Muscle layer of colon (tissue), 2 donors: Measurements from ENCODE around the gene CCR8.
"Not testable (repeated sequence)": the region's sequence is repeated elsewhere in the genome, so short reads cannot be mapped to it uniquely, and the experiment has no call there.

Source experiments
- H3K27ac ChIP-seq: one replicate; pipeline ENCODE4 v1.7.0; 2013; ENCODE audit warnings: low read depth, mild to moderate bottlenecking, low read length, moderate library complexity
- H3K27me3 ChIP-seq, 2 donors: one replicate each; pipeline ENCODE4 v1.7.0; 2013; ENCODE audit warnings: low read length in 2 of 2, mild to moderate bottlenecking in 2 of 2; ENCODE audit not compliant: insufficient read depth in 2 of 2, control insufficient read depth in 1 of 2
- H3K36me3 ChIP-seq: one replicate; pipeline ENCODE4 v1.7.0; 2013; ENCODE audit warnings: mild to moderate bottlenecking, low read length; ENCODE audit not compliant: insufficient read depth
- H3K4me1 ChIP-seq: one replicate; pipeline ENCODE4 v1.7.0; 2013; ENCODE audit warnings: mild to moderate bottlenecking, low read length; ENCODE audit not compliant: insufficient read depth
- H3K4me3 ChIP-seq, 2 donors: one replicate each; pipeline ENCODE4 v1.7.0; 2013; ENCODE audit warnings: low read length in 2 of 2, low read depth in 1 of 2, mild to moderate bottlenecking in 1 of 2, moderate library complexity in 1 of 2
- H3K9ac ChIP-seq: one replicate; pipeline ENCODE4 v1.7.0; 2013; ENCODE audit warnings: low read length
- H3K9me3 ChIP-seq: one replicate; pipeline ENCODE4 v1.7.0; 2013; ENCODE audit warnings: mild to moderate bottlenecking, low read length
- donor health status: abdominal sarcoma.
- donor health status: Adenocarcinoma of cecum.

Gene CCR8

DNA sequence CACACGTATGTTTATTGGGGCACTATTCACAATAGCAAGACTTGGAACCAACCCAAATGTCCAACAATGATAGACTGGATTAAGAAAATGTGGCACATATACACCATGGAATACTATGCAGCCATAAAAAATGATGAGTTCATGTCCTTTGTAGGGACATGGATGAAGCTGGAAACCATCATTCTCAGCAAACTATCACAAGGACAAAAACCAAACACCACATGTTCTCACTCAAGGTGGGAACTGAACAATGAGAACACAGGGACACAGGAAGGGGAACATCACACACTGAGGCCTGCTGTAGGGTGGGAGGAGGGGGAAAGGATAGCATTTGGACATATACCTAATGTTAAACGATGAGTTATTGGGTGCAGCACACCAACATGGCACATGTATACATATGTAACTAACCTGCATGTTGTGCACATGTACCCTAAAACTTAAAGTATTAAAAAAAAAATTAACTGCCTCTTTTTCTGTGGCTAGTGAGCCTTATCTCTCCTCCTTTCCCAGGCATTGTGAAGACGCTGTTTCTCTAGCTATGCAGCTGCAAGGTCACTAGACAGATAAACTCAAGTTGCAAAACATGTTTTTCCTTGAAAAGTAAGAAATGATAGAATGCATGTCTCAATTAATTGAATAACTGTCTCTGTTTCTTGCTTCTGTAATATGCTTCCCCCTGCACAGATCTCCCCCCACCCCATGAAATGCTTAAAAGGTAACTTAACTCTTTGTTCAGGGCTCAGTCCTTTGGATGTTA, 23.8 kb downstream of the CCR8 start:
- H3K36me3 ChIP-seq, H3K9ac ChIP-seq, H3K4me1 ChIP-seq, H3K27me3 ChIP-seq, H3K27ac ChIP-seq, H3K4me3 ChIP-seq, H3K9me3 ChIP-seq: not testable (repeated sequence)

DNA sequence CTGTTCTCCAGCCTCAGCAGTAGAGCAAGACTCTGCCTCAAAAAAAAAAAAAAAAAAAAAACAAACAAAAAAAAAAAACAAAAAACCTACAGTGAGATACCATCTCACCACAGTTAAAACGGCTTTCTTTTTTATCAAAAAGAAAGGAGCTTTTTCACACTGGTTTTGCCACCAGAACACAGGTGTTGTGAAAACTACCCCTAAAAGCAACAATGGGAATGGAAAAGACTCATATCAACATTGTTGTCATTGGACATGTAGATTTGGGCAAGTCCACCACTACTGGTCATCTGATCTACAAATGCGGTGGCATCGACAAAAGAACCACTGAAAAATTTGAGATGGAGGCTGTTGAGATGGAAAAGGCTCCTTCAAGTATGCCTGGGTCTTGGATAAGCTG, 28.8 kb downstream of the CCR8 start:
- H3K27ac ChIP-seq, result no peak overlapping the region
- H3K4me1 ChIP-seq, result no peaks in the 10 kb centered on the region
- H3K27me3 ChIP-seq, result no peaks in the 10 kb centered on the region
- H3K9ac ChIP-seq, result no peak overlapping the region
- H3K4me3 ChIP-seq, result no peak overlapping the region
- H3K36me3 ChIP-seq, result no peaks in the 10 kb centered on the region
- H3K9me3 ChIP-seq, result no peaks in the 10 kb centered on the region

DNA sequence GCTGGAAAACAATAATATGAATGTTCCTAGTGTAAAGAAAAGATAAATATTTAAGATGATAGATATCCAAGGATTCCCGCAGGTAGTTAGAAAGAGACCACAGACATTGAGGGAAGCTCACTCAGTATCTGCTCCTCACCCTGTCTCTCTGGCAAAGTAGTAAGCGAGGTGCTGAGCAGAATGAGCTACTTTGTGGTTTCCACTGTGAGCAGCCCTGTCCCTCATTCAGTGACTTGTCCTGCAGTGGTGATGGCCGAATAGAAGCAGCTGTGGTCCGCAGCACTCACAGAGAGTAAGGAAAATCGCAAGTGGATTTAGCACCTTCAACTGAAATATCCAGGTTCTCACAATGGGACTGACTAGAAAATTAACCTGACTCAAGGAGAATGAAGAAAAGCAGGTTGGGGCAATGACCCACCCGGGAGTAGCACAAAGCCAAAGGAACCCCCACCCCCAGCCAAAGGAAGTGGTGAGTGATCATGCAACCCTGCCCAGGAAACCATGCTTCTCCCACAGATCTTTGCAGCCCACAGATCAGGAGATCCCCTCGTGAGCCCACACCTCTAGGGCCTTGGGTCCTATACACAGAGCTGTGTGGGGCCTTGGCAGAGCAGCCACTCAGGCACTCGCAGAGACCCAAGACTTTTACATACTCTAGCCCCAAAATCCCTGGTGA, 31.9 kb downstream of the CCR8 start:
- no peak overlapping the region for H3K27ac ChIP-seq
- H3K4me3 ChIP-seq, result no peak overlapping the region

DNA sequence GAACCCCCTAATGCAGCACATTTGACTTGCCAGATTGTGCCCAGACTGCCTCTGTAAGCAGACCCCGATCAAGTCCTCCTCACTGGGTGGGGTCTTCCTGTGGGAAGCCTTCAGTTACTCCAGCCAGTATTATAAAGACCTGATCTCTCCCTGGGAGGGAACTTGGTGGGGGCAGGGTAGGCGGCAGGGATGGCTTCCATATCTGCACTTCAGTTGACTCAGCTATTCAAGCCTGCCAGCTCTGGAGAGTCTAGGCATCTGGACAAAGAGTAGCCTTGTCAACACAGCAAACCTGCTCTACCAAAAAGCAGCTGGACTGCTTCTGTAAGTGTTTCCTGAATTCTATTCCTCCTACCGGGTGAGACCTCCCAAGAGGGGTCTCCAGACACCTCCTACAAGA, 32.7 kb downstream of the CCR8 start:
- H3K9me3 ChIP-seq, result no peaks in the 10 kb centered on the region
- H3K36me3 ChIP-seq, result no peaks in the 10 kb centered on the region
- no peak overlapping the region for H3K27ac ChIP-seq
- no peak overlapping the region for H3K4me3 ChIP-seq
- H3K4me1 ChIP-seq, result no peaks in the 10 kb centered on the region
- H3K27me3 ChIP-seq, result no peaks in the 10 kb centered on the region
- H3K9ac ChIP-seq, result no peak overlapping the region

More for the DNA sequence above, 31.9 kb downstream of the CCR8 start:
- Histone ChIP-seq H3K36me3 (no peaks in the 10 kb centered on the region), H3K9ac (no peak overlapping the region), H3K27me3 (no peaks in the 10 kb centered on the region), H3K9me3 (no peaks in the 10 kb centered on the region), H3K4me1 (no peaks in the 10 kb centered on the region)

DNA sequence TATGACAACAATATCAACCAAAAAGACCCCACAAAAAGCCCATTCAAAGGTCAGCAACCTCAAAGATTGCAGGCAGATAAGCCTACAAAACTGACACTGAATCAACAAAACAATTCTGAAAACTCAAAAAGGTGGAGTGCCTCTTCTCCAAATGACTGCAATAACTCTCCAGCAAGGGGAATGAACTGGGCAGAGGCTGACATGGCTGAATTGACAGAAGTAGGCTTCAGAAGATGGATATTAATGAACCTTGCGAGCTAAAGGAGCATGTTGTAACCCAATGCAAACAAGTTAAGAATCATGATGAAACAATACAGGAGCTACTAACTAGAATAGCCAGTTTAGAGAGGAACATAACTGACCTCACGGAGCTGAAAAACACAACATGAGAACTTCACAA, 33.3 kb downstream of the CCR8 start:
- Histone ChIP-seq H3K27ac (no peak overlapping the region), H3K4me3 (no peak overlapping the region), H3K36me3 (no peaks in the 10 kb centered on the region), H3K27me3 (no peaks in the 10 kb centered on the region), H3K4me1 (no peaks in the 10 kb centered on the region), H3K9me3 (no peaks in the 10 kb centered on the region), H3K9ac (no peak overlapping the region)

DNA sequence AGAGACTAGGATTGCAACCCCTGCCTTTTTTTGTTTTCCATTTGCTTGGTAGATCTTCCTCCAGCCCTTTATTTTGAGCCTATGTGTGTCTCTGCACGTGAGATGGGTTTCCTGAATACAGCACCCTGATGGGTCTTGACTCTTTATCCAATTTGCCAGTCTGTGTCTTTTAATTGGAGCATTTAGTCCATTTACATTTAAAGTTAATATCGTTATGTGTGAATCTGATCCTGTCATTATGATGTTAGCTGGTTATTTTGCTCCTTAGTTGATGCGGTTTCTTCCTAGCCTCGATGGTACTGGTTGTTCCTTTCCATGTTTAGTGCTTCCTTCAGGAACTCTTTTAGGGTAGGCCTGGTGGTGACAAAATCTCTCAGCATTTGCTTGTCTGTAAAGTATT, 40.9 kb downstream of the CCR8 start:
- H3K27me3 ChIP-seq, H3K9ac ChIP-seq, H3K4me1 ChIP-seq, H3K9me3 ChIP-seq, H3K4me3 ChIP-seq, H3K27ac ChIP-seq, H3K36me3 ChIP-seq: not testable (repeated sequence)

DNA sequence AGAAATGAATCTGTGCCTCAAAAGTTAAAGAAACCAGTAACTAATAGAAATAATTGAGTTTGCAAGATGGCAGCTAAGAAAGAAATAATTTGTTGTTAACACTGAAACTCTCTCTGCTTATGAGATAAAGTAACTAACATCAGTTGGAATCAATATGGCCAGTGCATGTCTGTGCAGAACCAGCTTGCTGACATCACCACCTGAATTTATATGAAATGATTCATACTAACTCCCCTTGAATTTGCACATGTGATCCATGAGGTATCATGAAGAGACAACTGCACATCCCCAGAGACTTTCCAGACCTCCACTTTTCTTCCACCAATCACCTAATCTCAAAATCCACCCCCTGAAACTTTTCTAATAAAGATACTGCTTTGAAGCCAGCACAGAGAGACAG, 43.3 kb downstream of the CCR8 start:
- Histone ChIP-seq H3K9ac (no peak overlapping the region), H3K27ac (no peak overlapping the region), H3K9me3 (no peaks in the 10 kb centered on the region), H3K27me3 (no peaks in the 10 kb centered on the region), H3K4me1 (no peaks in the 10 kb centered on the region), H3K4me3 (no peak overlapping the region), H3K36me3 (no peaks in the 10 kb centered on the region)

DNA sequence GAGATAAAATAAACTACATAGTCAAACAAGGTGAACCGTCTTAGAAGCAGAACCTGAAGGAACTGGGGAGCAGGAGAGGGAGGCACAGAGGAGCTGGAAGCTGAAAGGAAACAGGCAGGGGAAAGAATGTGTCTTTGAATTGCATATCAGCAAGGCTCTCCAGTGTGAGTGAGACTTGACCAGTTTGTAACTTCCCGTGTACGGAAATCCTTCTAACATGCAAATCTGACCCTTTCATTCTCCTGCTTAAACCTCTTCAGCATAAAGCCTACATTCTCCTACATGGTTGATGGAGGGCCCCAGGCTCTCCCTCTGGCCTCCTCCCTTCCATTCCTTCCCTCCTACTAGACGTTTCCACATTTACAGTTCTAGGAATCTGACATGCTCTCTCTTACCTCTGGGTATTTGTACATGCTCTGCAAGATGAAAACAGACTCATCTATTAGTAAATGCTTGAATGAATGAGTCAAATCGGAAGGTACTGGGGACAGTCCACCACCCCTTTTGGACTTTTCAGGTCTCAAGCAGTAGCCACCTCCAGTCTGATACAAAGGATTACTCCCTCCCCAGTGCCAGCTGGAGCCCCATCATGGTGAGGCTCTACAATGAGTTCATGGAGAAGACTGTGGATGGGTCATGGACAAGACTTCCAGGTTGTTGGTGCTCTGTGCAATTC, 47.6 kb downstream of the CCR8 start:
- Histone ChIP-seq H3K4me1 (no peaks in the 10 kb centered on the region), H3K27me3 (no peaks in the 10 kb centered on the region)

DNA sequence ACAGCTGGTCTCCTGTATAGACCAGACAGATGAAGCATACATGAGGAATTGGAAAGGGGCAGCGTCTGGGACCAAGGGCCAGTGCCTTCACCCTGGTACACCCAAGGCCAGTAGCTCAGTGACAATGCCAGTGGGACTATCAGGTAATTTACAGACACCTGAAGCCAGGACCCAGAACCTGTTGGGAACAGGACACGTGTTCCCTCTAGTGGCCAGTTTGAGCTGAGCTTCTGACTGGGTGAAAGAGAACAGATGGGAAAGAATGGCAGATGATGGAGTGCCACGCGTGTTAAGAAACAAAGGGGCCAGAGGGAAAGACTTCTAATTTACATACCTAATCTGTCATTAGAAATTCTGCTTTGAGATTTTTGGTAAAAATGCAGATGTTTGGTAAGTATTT, 48.6 kb downstream of the CCR8 start:
- Histone ChIP-seq H3K27me3 (no peaks in the 10 kb centered on the region), H3K4me3 (no peak overlapping the region), H3K9ac (no peak overlapping the region), H3K27ac (no peak overlapping the region), H3K9me3 (no peaks in the 10 kb centered on the region), H3K36me3 (no peaks in the 10 kb centered on the region), H3K4me1 (peaks cover 6% of the 10 kb centered on the region)

More for the DNA sequence above, 47.6 kb downstream of the CCR8 start:
- Histone ChIP-seq H3K4me3 (no peak overlapping the region), H3K27ac (no peak overlapping the region), H3K9me3 (no peaks in the 10 kb centered on the region), H3K36me3 (no peaks in the 10 kb centered on the region), H3K9ac (no peak overlapping the region)

DNA sequence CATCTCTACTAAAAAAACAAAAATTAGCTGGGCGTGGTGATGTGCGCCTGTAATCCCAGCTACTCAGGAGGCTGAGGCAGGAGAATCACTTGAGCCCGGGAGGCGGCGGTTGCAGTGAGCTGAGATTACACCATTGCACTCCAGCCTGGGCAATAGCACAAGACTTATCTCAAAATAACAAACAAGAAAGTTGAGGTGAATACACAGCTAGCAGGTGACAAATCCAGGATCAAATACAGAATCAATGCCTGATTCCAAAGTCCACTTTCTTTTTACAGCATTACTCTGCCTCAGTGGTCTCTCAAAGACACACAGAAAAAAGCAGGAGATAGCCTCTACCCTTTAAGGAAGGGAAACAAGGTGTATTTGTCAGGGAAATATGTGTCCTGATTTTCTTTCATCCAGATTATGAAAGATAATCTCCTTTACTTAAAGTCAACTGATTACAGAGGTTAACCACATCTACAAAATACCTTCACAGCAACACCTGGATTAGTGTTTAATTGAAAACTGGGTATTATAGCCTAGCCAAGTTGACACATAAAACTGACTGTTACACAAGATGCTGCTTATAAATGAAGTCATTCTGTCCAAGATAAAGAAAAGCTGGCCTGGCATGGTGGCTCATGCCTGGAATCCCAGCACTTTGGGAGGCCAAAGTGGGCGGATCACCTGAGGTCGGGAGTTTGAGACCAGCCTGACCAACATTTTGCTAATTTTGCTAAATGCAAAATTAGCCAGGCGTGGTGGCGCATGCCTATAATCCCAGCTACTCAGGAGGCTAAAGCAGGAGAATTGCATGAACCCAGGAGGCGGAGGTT, 49.7 kb downstream of the CCR8 start:
- Histone ChIP-seq H3K27ac (no peak overlapping the region), H3K27me3 (no peaks in the 10 kb centered on the region), H3K9me3 (no peaks in the 10 kb centered on the region), H3K4me1 (peaks cover 6% of the 10 kb centered on the region), H3K9ac (no peak overlapping the region), H3K36me3 (no peaks in the 10 kb centered on the region), H3K4me3 (no peak overlapping the region)

DNA sequence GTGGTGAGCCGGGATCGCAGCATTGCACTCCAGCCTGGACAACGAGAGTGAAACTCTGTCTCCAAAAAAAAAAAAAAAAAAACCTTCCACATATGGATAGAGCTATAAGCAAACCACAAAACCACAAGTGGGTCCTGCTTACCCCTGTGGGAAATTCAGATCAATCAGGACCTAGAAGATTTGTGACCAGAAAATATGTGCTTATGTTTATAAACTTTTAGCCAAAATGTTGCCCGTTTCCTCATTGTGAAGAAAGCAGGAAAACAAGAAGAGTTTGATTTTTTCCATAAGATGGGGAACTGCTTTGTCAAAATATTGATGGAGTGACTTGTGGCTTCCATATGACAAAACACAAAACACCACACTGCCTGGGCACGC, 50.3 kb downstream of the CCR8 start:
- Histone ChIP-seq H3K4me1 (peaks cover 9% of the 10 kb centered on the region), H3K27ac (no peak overlapping the region), H3K27me3 (no peaks in the 10 kb centered on the region), H3K4me3 (no peak overlapping the region), H3K9me3 (no peaks in the 10 kb centered on the region), H3K9ac (no peak overlapping the region), H3K36me3 (no peaks in the 10 kb centered on the region)
